H1 (cell line): Measurements from ENCODE around the gene FAM170B. TPM values are rescaled to one million over a fixed set of nuclear protein-coding genes. Genes with fewer than 3 reads are reported as not detected.

Source experiments
- CTCF ChIA-PET: fragments of 300-600 bp; sonication (Branson Sonifier 250); formaldehyde crosslinking; loops from one replicate; lab custom pipeline; 2021; ENCODE audit not compliant: partially characterized antibody; lab: Charles Lee
- POLR2A ChIA-PET: fragments of 300-600 bp; sonication (Branson Sonifier 250); formaldehyde crosslinking; loops from one replicate; lab custom pipeline; 2021; ENCODE audit warnings: inconsistent platforms; ENCODE audit not compliant: partially characterized antibody; lab: Charles Lee
- DNase-seq, 2 experiments: peaks; one replicate each; pipeline versions ENCODE4 v3.0.0 to v3.0.0-alpha.2; 2010 to 2022; ENCODE audit warnings: low spot score in 2 of 2, low read depth in 1 of 2, mixed read lengths in 1 of 2
- FAIRE-seq: peaks from 2 replicates; lab custom pipeline; 2011; peaks lifted over from hg19 to GRCh38; lab: Jason Lieb, UNC
- H2AFZ ChIP-seq: 2 replicates; pipeline ENCODE4 v1.8.1; 2012; ENCODE audit warnings: low read length, inconsistent platforms
- H2AK5ac ChIP-seq: 2 replicates; pipeline ENCODE4 v1.6.1; 2013; ENCODE audit warnings: low read depth, low read length
- H2BK120ac ChIP-seq: replicated peaks from 2 replicates; pipeline ENCODE3; 2013; ENCODE audit warnings: low read depth, low read length, inconsistent platforms
- H2BK12ac ChIP-seq: 2 replicates; pipeline ENCODE4 v1.6.1; 2013; ENCODE audit warnings: low read depth, low read length
- H2BK15ac ChIP-seq: 2 replicates; pipeline ENCODE4 v1.6.1; 2013; ENCODE audit warnings: low read length
- H2BK20ac ChIP-seq: 2 replicates; pipeline ENCODE4 v1.6.1; 2013; ENCODE audit warnings: low read length
- H2BK5ac ChIP-seq: 2 replicates; pipeline ENCODE4 v1.6.1; 2013; ENCODE audit warnings: low read depth, low read length
- H3K14ac ChIP-seq: 2 replicates; pipeline ENCODE4 v1.6.1; 2013; ENCODE audit warnings: inconsistent platforms; ENCODE audit not compliant: insufficient read length
- H3K18ac ChIP-seq: 2 replicates; pipeline ENCODE4 v1.6.1; 2013; ENCODE audit warnings: low read length; ENCODE audit errors: extremely low read depth
- H3K23ac ChIP-seq: 2 replicates; pipeline ENCODE4 v1.6.1; 2013; ENCODE audit warnings: inconsistent platforms; ENCODE audit not compliant: insufficient read length
- H3K23me2 ChIP-seq: 2 replicates; pipeline ENCODE4 v1.6.1; 2013; ENCODE audit warnings: low read depth, low read length
- H3K27ac ChIP-seq: 2 replicates; pipeline ENCODE4 v1.6.1; 2011; ENCODE audit warnings: low read depth, low read length, inconsistent platforms
- H3K27me3 ChIP-seq, 4 experiments: replicated peaks in 1 of 4; 1 replicate in 1 of 4; 2 replicates in 3 of 4; pipeline versions ENCODE4 v1.6.1 to v1.8.1; 2011 to 2013; ENCODE audit warnings: low read length in 3 of 4, mild to moderate bottlenecking in 3 of 4, inconsistent platforms in 2 of 4, mixed read lengths in 2 of 4, moderate library complexity in 1 of 4; ENCODE audit not compliant: control insufficient read depth in 3 of 4, insufficient read depth in 3 of 4; ENCODE audit errors: extremely low read depth in 1 of 4
- H3K36me3 ChIP-seq, 4 experiments: 2 replicates each; pipeline versions ENCODE4 v1.6.1 to v1.8.1; 2011 to 2013; ENCODE audit warnings: mild to moderate bottlenecking in 4 of 4, low read length in 3 of 4, moderate library complexity in 2 of 4, control low read depth in 1 of 4, inconsistent platforms in 1 of 4; ENCODE audit not compliant: insufficient read depth in 4 of 4, control insufficient read depth in 2 of 4
- H3K4ac ChIP-seq: replicated peaks from 2 replicates; pipeline ENCODE3; 2013; ENCODE audit warnings: low read length, low read depth, mixed read lengths, inconsistent platforms; ENCODE audit not compliant: insufficient read length
- H3K4me1 ChIP-seq, 4 experiments: replicated peaks in 1 of 4; 1 replicate in 1 of 4; 2 replicates in 3 of 4; pipeline versions ENCODE4 v1.6.1 to v1.8.1; 2011 to 2013; ENCODE audit warnings: low read length in 3 of 4, inconsistent platforms in 2 of 4, mixed read lengths in 1 of 4; ENCODE audit not compliant: insufficient read depth in 4 of 4, control insufficient read depth in 3 of 4
- H3K4me2 ChIP-seq, 2 experiments: 2 replicates each; pipeline versions ENCODE4 v1.6.1 to v1.8.1; 2011 to 2013; ENCODE audit warnings: low read depth in 2 of 2, low read length in 2 of 2, control low read depth in 1 of 2, inconsistent platforms in 1 of 2, mild to moderate bottlenecking in 1 of 2; ENCODE audit not compliant: insufficient read depth in 1 of 2
- H3K4me3 ChIP-seq, 4 experiments: fragments of 200-600, 300-600 bp in 1 of 4; sonication (generic), shearing (Covaris generic), sonication (Bioruptor Twin) in 1 of 4; 2 replicates each; pipeline versions ENCODE4 v1.5.1 to v1.8.1; 2011 to 2016; ENCODE audit warnings: low read length in 4 of 4, low read depth in 3 of 4, control low read depth in 2 of 4, inconsistent platforms in 2 of 4, mild to moderate bottlenecking in 2 of 4, mixed read lengths in 1 of 4, moderate library complexity in 1 of 4; ENCODE audit not compliant: insufficient read depth in 2 of 4; ENCODE audit errors: extremely low read depth in 1 of 4
- H3K56ac ChIP-seq: replicated peaks from 2 replicates; pipeline ENCODE3; 2013; ENCODE audit warnings: low read depth, mild to moderate bottlenecking, mixed read lengths, low read length, inconsistent platforms; ENCODE audit not compliant: insufficient read length
- H3K79me1 ChIP-seq: 2 replicates; pipeline ENCODE4 v1.6.1; 2013; ENCODE audit warnings: low read depth, low read length, control low read depth
- H3K79me2 ChIP-seq, 2 experiments: 2 replicates each; pipeline versions ENCODE4 v1.6.1 to v1.8.1; 2012 to 2013; ENCODE audit warnings: low read length in 2 of 2, mild to moderate bottlenecking in 2 of 2, inconsistent platforms in 1 of 2; ENCODE audit not compliant: insufficient read depth in 2 of 2, control insufficient read depth in 1 of 2
- H3K9ac ChIP-seq, 4 experiments: replicated peaks in 1 of 4; 1 replicate in 1 of 4; 2 replicates in 3 of 4; pipeline versions ENCODE4 v1.6.1 to v1.8.1; 2011 to 2013; ENCODE audit warnings: low read depth in 3 of 4, low read length in 3 of 4, control low read depth in 2 of 4, mild to moderate bottlenecking in 2 of 4, moderate library complexity in 2 of 4, inconsistent platforms in 1 of 4; ENCODE audit errors: extremely low read depth in 1 of 4
- H3K9me3 ChIP-seq, 2 experiments: 2 replicates each; pipeline versions ENCODE4 v1.6.1 to v1.8.1; 2012 to 2013; ENCODE audit warnings: mild to moderate bottlenecking in 2 of 2, moderate library complexity in 2 of 2, control low read depth in 1 of 2, inconsistent platforms in 1 of 2, low read depth in 1 of 2, low read length in 1 of 2, mixed read lengths in 1 of 2; ENCODE audit not compliant: insufficient read depth in 2 of 2
- H4K20me1 ChIP-seq, 2 experiments: replicated peaks in 1 of 2; 2 replicates each; pipeline versions ENCODE3 to v1.8.1; 2011 to 2013; ENCODE audit warnings: inconsistent platforms in 2 of 2, low read length in 2 of 2, mild to moderate bottlenecking in 1 of 2; ENCODE audit not compliant: insufficient read depth in 2 of 2, control insufficient read depth in 1 of 2
- H4K5ac ChIP-seq: 2 replicates; pipeline ENCODE4 v1.6.1; 2013; ENCODE audit warnings: low read length, low read depth, mixed read lengths, inconsistent platforms; ENCODE audit not compliant: insufficient read length
- H4K8ac ChIP-seq: 2 replicates; pipeline ENCODE4 v1.8.0; 2013; ENCODE audit warnings: mild to moderate bottlenecking, moderate library complexity, low read length, inconsistent platforms; ENCODE audit not compliant: insufficient read depth; ENCODE audit errors: extremely low read depth
- H4K91ac ChIP-seq: replicated peaks from 2 replicates; pipeline ENCODE3; 2013; ENCODE audit warnings: low read length, mixed read lengths, inconsistent platforms; ENCODE audit not compliant: insufficient read length
- ATF3 ChIP-seq: IDR thresholded peaks from 2 replicates; pipeline ENCODE4 v1.6.1; 2011; ENCODE audit warnings: low read depth, mild to moderate bottlenecking, low read length; ENCODE audit not compliant: insufficient read depth
- FOSL1 ChIP-seq: IDR thresholded peaks from 2 replicates; pipeline ENCODE4 v1.6.1; 2011; ENCODE audit warnings: mild to moderate bottlenecking, low read depth, low read length, moderate library complexity; ENCODE audit not compliant: insufficient read depth
- JUN ChIP-seq: IDR thresholded peaks from 2 replicates; pipeline ENCODE4 v1.6.1; 2011; ENCODE audit warnings: low read depth, mild to moderate bottlenecking, improper control_type of control experiment, low read length
- POLR2A ChIP-seq, 2 experiments: IDR thresholded peaks; 1 replicate in 1 of 2; 2 replicates in 1 of 2; pipeline ENCODE4 v1.6.1; 2011; ENCODE audit warnings: low read depth in 2 of 2, low read length in 2 of 2, mild to moderate bottlenecking in 2 of 2; ENCODE audit errors: control extremely low read depth in 1 of 2
- SIRT6 ChIP-seq: IDR thresholded peaks from one replicate; pipeline ENCODE4 v1.7.1; 2012; ENCODE audit warnings: low read length, inconsistent platforms
- SRF ChIP-seq: IDR thresholded peaks from 2 replicates; pipeline ENCODE4 v1.6.1; 2011; ENCODE audit warnings: mild to moderate bottlenecking, low read depth, low read length, moderate library complexity
- TEAD4 ChIP-seq: IDR thresholded peaks from 2 replicates; pipeline ENCODE4 v1.6.1; 2012; ENCODE audit warnings: low read depth, low read length, inconsistent platforms, mixed read lengths
- YY1 ChIP-seq: IDR thresholded peaks from 2 replicates; pipeline ENCODE4 v1.6.1; 2011; ENCODE audit warnings: low read depth, mild to moderate bottlenecking, low read length
- ZNF274 ChIP-seq: IDR thresholded peaks from 2 replicates; pipeline ENCODE4 v1.7.0; 2012; ENCODE audit warnings: low read length, borderline replicate concordance; ENCODE audit errors: extremely low read depth
- WGBS, 2 experiments: shearing (Covaris generic) in 1 of 2; methylation state at CpG; one replicate each; pipeline versions ENCODE4 v1.1.6 to v1.1.7; 2013 to 2015; ENCODE audit warnings: low lambda C conversion rate in 2 of 2, mixed read lengths in 2 of 2, inconsistent platforms in 1 of 2, low coverage in 1 of 2, missing lambda C conversion rate in 1 of 2; ENCODE audit not compliant: insufficient replicate concordance in 2 of 2, insufficient coverage in 1 of 2, insufficient read length in 1 of 2; ENCODE audit errors: extremely low coverage in 1 of 2, missing lambda C conversion rate in 1 of 2; 5-methylcytosine and 5-hydroxymethylcytosine counted together
- polyA plus RNA-seq, 7 experiments: library from polyadenylated mRNA; depleted of rRNA in 3 of 7; stranded (reverse) in 5 of 7; unstranded in 2 of 7; fragments of >200 nt in 5 of 7; fragments of 200-250 nt in 2 of 7; gene quantifications; 1 replicate in 5 of 7; 2 replicates in 1 of 7; 4 replicates in 1 of 7; pipeline versions ENCODE4 v1.2.1 to v1.2.3, GENCODE V29; 2011 to 2013; ENCODE audit warnings: missing spikeins in 2 of 7, mixed read lengths in 2 of 7
- total RNA-seq: library from RNA; stranded (reverse); fragmentation: NEBNext Ultra II Directional; extraction: Animal tissue kit (Norgen Biotek cat#: 25700); gene quantifications from 2 replicates; pipeline ENCODE4 v1.2.1, GENCODE V29; 2021
- TF ChIP-seq, protein P1 (sequence below), 3 experiments: IDR thresholded peaks; 1 replicate in 2 of 3; 2 replicates in 1 of 3; pipeline versions ENCODE4 v1.5.1 to v1.6.1; 2011; ENCODE audit warnings: low read length in 3 of 3, mild to moderate bottlenecking in 3 of 3, inconsistent platforms in 2 of 3, low read depth in 1 of 3, moderate library complexity in 1 of 3; ENCODE audit not compliant: insufficient read depth in 1 of 3; ENCODE audit errors: control extremely low read depth in 1 of 3

Gene FAM170B
- total and polyA plus RNA-seq, 2 of the 8 experiments (the other 6 are each of a cell fraction or from before 2014, with no cell fraction given): not detected

- no peaks in the 10 kb centered on the region for H4K20me1 ChIP-seq
- no peaks in the 10 kb centered on the region for H3K27me3 ChIP-seq
- no peak overlapping the region for H3K18ac ChIP-seq
- H3K56ac ChIP-seq: no peak overlapping the region
- H3K36me3 ChIP-seq: no peaks in the 10 kb centered on the region
- no peaks in the 10 kb centered on the region for H3K23me2 ChIP-seq
- CTCF ChIA-PET: interaction anchor here (0.8 to 2.0 kb wide), 3 partner anchors 29 to 126 kb away, joined by 3 to 5 read pairs (median 3); no protein-coding TSS in a partner anchor
- WGBS, 2 experiments: 87% methylated on average over 9 of the region's 9 CpGs; no CpG with 5 or more reads in 1 of the 2 experiments
- H3K79me1 ChIP-seq: no peaks in the 10 kb centered on the region
- no peak overlapping the region for H4K8ac ChIP-seq
- no peak overlapping the region for H2BK15ac ChIP-seq
- H3K27ac ChIP-seq: no peak overlapping the region
- H2BK12ac ChIP-seq: no peak overlapping the region
- FAIRE-seq: no peak
- no peak overlapping the region for H4K5ac ChIP-seq
- H3K4ac ChIP-seq: no peak overlapping the region
- H3K9ac ChIP-seq: no peak overlapping the region
- H2AFZ ChIP-seq: peak overlapping the region; percentile 39; the same call in 1 of the 2 replicates
- H4K91ac ChIP-seq: no peak overlapping the region
- no peak overlapping the region for H3K4me2 ChIP-seq
- no peak overlapping the region for H2BK5ac ChIP-seq
- no peak overlapping the region for H3K4me3 ChIP-seq
- no peaks in the 10 kb centered on the region for H3K9me3 ChIP-seq
- no peak overlapping the region for H3K23ac ChIP-seq
- no peak overlapping the region for H2BK20ac ChIP-seq
- no peak overlapping the region for H2AK5ac ChIP-seq
- H3K4me1 ChIP-seq: no peaks in the 10 kb centered on the region; a peak in 1 of 7 replicates
- POLR2A ChIA-PET: no interaction called here
- H3K79me2 ChIP-seq: no peaks in the 10 kb centered on the region
- H2BK120ac ChIP-seq: no peak overlapping the region
- no peak overlapping the region for H3K14ac ChIP-seq
- no peak for DNase-seq
- TF ChIP-seq POLR2A (IDR thresholded peaks at IDR 0.05; ENCODE audit: control extremely low read depth in 1 of 2, low read depth in 2 of 2, low read length in 2 of 2) (no peak), ATF3 (no peak), ZNF274 (no peak), SRF (no peak), JUN (no peak), FOSL1 (no peak), YY1 (no peak), TEAD4 (no peak), SIRT6 (no peak)
- TF ChIP-seq, protein P1, sequence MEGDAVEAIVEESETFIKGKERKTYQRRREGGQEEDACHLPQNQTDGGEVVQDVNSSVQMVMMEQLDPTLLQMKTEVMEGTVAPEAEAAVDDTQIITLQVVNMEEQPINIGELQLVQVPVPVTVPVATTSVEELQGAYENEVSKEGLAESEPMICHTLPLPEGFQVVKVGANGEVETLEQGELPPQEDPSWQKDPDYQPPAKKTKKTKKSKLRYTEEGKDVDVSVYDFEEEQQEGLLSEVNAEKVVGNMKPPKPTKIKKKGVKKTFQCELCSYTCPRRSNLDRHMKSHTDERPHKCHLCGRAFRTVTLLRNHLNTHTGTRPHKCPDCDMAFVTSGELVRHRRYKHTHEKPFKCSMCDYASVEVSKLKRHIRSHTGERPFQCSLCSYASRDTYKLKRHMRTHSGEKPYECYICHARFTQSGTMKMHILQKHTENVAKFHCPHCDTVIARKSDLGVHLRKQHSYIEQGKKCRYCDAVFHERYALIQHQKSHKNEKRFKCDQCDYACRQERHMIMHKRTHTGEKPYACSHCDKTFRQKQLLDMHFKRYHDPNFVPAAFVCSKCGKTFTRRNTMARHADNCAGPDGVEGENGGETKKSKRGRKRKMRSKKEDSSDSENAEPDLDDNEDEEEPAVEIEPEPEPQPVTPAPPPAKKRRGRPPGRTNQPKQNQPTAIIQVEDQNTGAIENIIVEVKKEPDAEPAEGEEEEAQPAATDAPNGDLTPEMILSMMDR (IDR thresholded peaks at IDR 0.05; ENCODE audit: control extremely low read depth in 1 of 3, insufficient read depth in 1 of 3, low read depth in 1 of 3, low read length in 3 of 3): no peak
These were observed 1.9 kb upstream of the FAM170B start for GRCh38 chr10:49135575-49136313.
